Tibial nerve (tissue), 4 donors: ENCODE data around the gene FAM3B.

Source experiments
- EP300 ChIP-seq, 2 donors: sonication (generic); formaldehyde crosslinking; IDR thresholded peaks; one replicate each; pipeline ENCODE4 v1.6.1; 2017; ENCODE audit warnings: antibody characterized with exemption in 2 of 2, mild to moderate bottlenecking in 1 of 2
- POLR2A ChIP-seq, 2 donors: fragments of 450-650 bp; IDR thresholded peaks; one replicate each; pipeline ENCODE4 v1.6.1; 2017; ENCODE audit warnings: antibody characterized with exemption in 2 of 2, mild to moderate bottlenecking in 2 of 2, moderate library complexity in 2 of 2
- TF ChIP-seq, protein P1 (sequence below), 5 experiments: fragments of 200-600 bp in 3 of 5; fragments of 450-650 bp in 2 of 5; sonication (generic) in 3 of 5; IDR thresholded peaks; one replicate each; pipeline ENCODE4 v1.5.1; 2016 to 2019; ENCODE audit warnings: antibody characterized with exemption in 5 of 5, mild to moderate bottlenecking in 3 of 5, moderate library complexity in 2 of 5

GRCh38 chr21:41374867-41375533 lies 58.4 kb downstream of the FAM3B start:
- TF ChIP-seq, protein P1, sequence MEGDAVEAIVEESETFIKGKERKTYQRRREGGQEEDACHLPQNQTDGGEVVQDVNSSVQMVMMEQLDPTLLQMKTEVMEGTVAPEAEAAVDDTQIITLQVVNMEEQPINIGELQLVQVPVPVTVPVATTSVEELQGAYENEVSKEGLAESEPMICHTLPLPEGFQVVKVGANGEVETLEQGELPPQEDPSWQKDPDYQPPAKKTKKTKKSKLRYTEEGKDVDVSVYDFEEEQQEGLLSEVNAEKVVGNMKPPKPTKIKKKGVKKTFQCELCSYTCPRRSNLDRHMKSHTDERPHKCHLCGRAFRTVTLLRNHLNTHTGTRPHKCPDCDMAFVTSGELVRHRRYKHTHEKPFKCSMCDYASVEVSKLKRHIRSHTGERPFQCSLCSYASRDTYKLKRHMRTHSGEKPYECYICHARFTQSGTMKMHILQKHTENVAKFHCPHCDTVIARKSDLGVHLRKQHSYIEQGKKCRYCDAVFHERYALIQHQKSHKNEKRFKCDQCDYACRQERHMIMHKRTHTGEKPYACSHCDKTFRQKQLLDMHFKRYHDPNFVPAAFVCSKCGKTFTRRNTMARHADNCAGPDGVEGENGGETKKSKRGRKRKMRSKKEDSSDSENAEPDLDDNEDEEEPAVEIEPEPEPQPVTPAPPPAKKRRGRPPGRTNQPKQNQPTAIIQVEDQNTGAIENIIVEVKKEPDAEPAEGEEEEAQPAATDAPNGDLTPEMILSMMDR (IDR thresholded peaks at IDR 0.05) = no peak
- TF ChIP-seq EP300 (IDR thresholded peaks at IDR 0.05) = no peak
- no peak for TF ChIP-seq POLR2A (IDR thresholded peaks at IDR 0.05)
